Stimulated activated naive CD8-positive, alpha-beta T cell treated with anti-CD3 and anti-CD28 coated beads, Interleukin-15, Interleukin-2, amounts not matched to agents 100 ng/mL and 50 ng/mL, for 24 hours (primary cell): ENCODE results near the gene MNX1.

Source experiments
- H3K27ac Mint-ChIP-seq: one replicate; pipeline ENCODE4 v1.8.0; 2021; ENCODE audit warnings: mild to moderate bottlenecking, mixed read lengths
- H3K27me3 Mint-ChIP-seq: one replicate; pipeline ENCODE4 v1.8.0; 2021; ENCODE audit warnings: mixed read lengths
- H3K36me3 Mint-ChIP-seq: one replicate; pipeline ENCODE4 v1.8.0; 2021; ENCODE audit warnings: low read depth, mixed read lengths
- H3K4me1 Mint-ChIP-seq: one replicate; pipeline ENCODE4 v1.8.0; 2021; ENCODE audit warnings: low read depth, mixed read lengths
- H3K4me3 Mint-ChIP-seq: one replicate; pipeline ENCODE4 v1.8.0; 2021; ENCODE audit warnings: mild to moderate bottlenecking, mixed read lengths
- H3K9me3 Mint-ChIP-seq: one replicate; pipeline ENCODE4 v1.8.0; 2021; ENCODE audit warnings: mixed read lengths

The MNX1 gene

GRCh38 chr7:157004521-157005455, 5.7 kb downstream of the MNX1 start:
- peaks cover 28% of the 10 kb centered on the region for H3K4me1 Mint-ChIP-seq

GRCh38 chr7:157003756-157004520, 6.5 kb downstream of the MNX1 start:
- H3K27ac Mint-ChIP-seq: peak overlapping the region; percentile 31
- H3K9me3 Mint-ChIP-seq: no peaks in the 10 kb centered on the region
- peaks cover 72% of the 10 kb centered on the region for H3K27me3 Mint-ChIP-seq
- H3K4me1 Mint-ChIP-seq: peaks cover 32% of the 10 kb centered on the region
- H3K4me3 Mint-ChIP-seq: no peak overlapping the region
- H3K36me3 Mint-ChIP-seq: no peaks in the 10 kb centered on the region

More at GRCh38 chr7:157004521-157005455, 5.7 kb downstream of the MNX1 start:
- no peaks in the 10 kb centered on the region for H3K9me3 Mint-ChIP-seq
- peak overlapping the region; percentile 31 for H3K27ac Mint-ChIP-seq
- no peak overlapping the region for H3K4me3 Mint-ChIP-seq
- peaks cover 73% of the 10 kb centered on the region for H3K27me3 Mint-ChIP-seq
- H3K36me3 Mint-ChIP-seq: no peaks in the 10 kb centered on the region

- H3K27me3 Mint-ChIP-seq: peaks cover 73% of the 10 kb centered on the region
- no peak overlapping the region for H3K27ac Mint-ChIP-seq
- H3K4me3 Mint-ChIP-seq: no peak overlapping the region
- H3K4me1 Mint-ChIP-seq: peaks cover 32% of the 10 kb centered on the region
- no peaks in the 10 kb centered on the region for H3K9me3 Mint-ChIP-seq
- no peaks in the 10 kb centered on the region for H3K36me3 Mint-ChIP-seq
Measured at GRCh38 chr7:157003445-157003755, 7.1 kb downstream of the MNX1 start.

GRCh38 chr7:157002819-157003421, 7.5 kb downstream of the MNX1 start:
- H3K27me3 Mint-ChIP-seq: peaks cover 73% of the 10 kb centered on the region
- no peak overlapping the region for H3K4me3 Mint-ChIP-seq
- no peaks in the 10 kb centered on the region for H3K9me3 Mint-ChIP-seq
- no peaks in the 10 kb centered on the region for H3K36me3 Mint-ChIP-seq
- H3K27ac Mint-ChIP-seq: no peak overlapping the region
- H3K4me1 Mint-ChIP-seq: peaks cover 32% of the 10 kb centered on the region

GRCh38 chr7:157001920-157002818, 8.3 kb downstream of the MNX1 start:
- H3K36me3 Mint-ChIP-seq: no peaks in the 10 kb centered on the region
- peak overlapping the region; percentile 17 for H3K4me3 Mint-ChIP-seq
- H3K9me3 Mint-ChIP-seq: no peaks in the 10 kb centered on the region
- H3K27me3 Mint-ChIP-seq: peaks cover 73% of the 10 kb centered on the region
- H3K27ac Mint-ChIP-seq: no peak overlapping the region
- peaks cover 32% of the 10 kb centered on the region for H3K4me1 Mint-ChIP-seq

GRCh38 chr7:157000741-157001653, 9.5 kb downstream of the MNX1 start:
- no peak overlapping the region for H3K27ac Mint-ChIP-seq
- H3K27me3 Mint-ChIP-seq: peaks cover 78% of the 10 kb centered on the region
- peak overlapping the region; percentile 68 for H3K4me3 Mint-ChIP-seq

GRCh38 chr7:156999958-157000726, 10.3 kb downstream of the MNX1 start:
- Mint-ChIP-seq H3K36me3 (no peaks in the 10 kb centered on the region), H3K4me1 (peaks cover 32% of the 10 kb centered on the region), H3K4me3 (peak overlapping the region; percentile 70), H3K9me3 (no peaks in the 10 kb centered on the region), H3K27me3 (peaks cover 77% of the 10 kb centered on the region), H3K27ac (no peak overlapping the region)

More at GRCh38 chr7:157000741-157001653, 9.5 kb downstream of the MNX1 start:
- H3K4me1 Mint-ChIP-seq: peaks cover 32% of the 10 kb centered on the region
- no peaks in the 10 kb centered on the region for H3K36me3 Mint-ChIP-seq
- H3K9me3 Mint-ChIP-seq: no peaks in the 10 kb centered on the region

GRCh38 chr7:156998988-156999957, 11.2 kb downstream of the MNX1 start:
- Mint-ChIP-seq H3K4me1 (peaks cover 24% of the 10 kb centered on the region), H3K27me3 (peaks cover 70% of the 10 kb centered on the region), H3K36me3 (no peaks in the 10 kb centered on the region), H3K27ac (no peak overlapping the region), H3K9me3 (no peaks in the 10 kb centered on the region), H3K4me3 (no peak overlapping the region)

- H3K9me3 Mint-ChIP-seq: no peaks in the 10 kb centered on the region
- no peak overlapping the region for H3K27ac Mint-ChIP-seq
- H3K27me3 Mint-ChIP-seq: peaks cover 50% of the 10 kb centered on the region
- H3K36me3 Mint-ChIP-seq: no peaks in the 10 kb centered on the region
- H3K4me3 Mint-ChIP-seq: no peak overlapping the region
- peaks cover 4% of the 10 kb centered on the region for H3K4me1 Mint-ChIP-seq
Measured at GRCh38 chr7:156994417-156994816, 16.0 kb downstream of the MNX1 start.

GRCh38 chr7:156993925-156994235, 16.6 kb downstream of the MNX1 start:
- Mint-ChIP-seq H3K4me3 (no peak overlapping the region), H3K27me3 (peaks cover 45% of the 10 kb centered on the region), H3K36me3 (no peaks in the 10 kb centered on the region), H3K4me1 (no peaks in the 10 kb centered on the region), H3K27ac (no peak overlapping the region), H3K9me3 (no peaks in the 10 kb centered on the region)

GRCh38 chr7:156993021-156993924, 17.2 kb downstream of the MNX1 start:
- H3K27ac Mint-ChIP-seq: no peak overlapping the region
- no peaks in the 10 kb centered on the region for H3K9me3 Mint-ChIP-seq
- H3K4me1 Mint-ChIP-seq: no peaks in the 10 kb centered on the region
- H3K36me3 Mint-ChIP-seq: no peaks in the 10 kb centered on the region
- no peak overlapping the region for H3K4me3 Mint-ChIP-seq
- H3K27me3 Mint-ChIP-seq: peaks cover 39% of the 10 kb centered on the region
